Measurements from ENCODE around the gene GHDC. TPM values are rescaled to one million over a fixed set of nuclear protein-coding genes. Genes with fewer than 3 reads are reported as not detected.

Gene GHDC, protein sequence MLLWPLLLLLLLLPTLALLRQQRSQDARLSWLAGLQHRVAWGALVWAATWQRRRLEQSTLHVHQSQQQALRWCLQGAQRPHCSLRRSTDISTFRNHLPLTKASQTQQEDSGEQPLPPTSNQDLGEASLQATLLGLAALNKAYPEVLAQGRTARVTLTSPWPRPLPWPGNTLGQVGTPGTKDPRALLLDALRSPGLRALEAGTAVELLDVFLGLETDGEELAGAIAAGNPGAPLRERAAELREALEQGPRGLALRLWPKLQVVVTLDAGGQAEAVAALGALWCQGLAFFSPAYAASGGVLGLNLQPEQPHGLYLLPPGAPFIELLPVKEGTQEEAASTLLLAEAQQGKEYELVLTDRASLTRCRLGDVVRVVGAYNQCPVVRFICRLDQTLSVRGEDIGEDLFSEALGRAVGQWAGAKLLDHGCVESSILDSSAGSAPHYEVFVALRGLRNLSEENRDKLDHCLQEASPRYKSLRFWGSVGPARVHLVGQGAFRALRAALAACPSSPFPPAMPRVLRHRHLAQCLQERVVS
- total RNA-seq (ENCODE audit: low replicate concordance), result 11.1 and 13.4 TPM in 2 replicates

DNA sequence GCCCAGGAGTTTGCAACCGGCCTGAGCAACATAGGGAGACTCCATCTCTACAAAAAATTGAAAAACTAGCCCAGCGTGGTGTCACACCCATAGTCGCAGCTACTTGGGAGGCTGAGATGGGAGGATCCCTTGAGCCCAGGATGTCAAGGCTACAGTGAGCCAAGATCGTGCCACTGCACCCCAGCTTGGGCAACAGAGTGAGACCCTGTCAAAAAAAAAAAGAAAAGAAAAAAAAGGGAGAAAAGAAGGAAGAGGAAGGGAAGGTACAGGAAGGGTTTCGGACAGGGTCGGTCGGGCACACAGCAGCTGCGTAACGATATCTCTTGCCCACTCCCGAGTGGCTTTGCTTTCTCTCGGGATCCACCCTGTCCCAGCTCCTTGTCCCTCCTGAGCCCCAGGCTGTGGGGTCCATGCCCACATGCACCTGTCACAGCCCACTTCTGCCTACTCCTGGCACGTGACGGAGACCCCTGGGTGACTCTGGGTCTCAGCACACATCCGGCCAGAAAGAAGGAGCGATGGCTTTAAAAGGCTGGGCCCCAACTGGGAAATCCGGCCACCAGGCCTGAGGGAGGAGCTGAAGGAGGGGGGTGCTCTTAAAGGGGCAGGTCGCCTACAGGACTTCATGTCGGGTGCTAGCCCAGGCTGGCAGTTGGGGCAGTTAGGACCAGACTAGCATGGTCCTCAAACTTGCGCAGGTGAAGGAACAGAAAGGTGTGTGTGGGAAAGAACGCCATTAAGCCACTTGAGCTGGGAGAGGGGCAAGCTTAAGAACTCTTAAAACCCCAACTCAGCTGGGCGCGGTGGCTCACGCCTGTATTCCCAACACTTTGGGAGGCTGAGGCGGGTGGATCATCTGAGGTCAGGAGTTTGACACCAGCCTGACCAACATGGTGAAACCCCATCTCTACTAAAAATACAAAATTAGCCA lies at the start of gene GHDC:
Gene GHDC, minus strand, starts transcription at position 526 of the 931 bp plus-strand sequence. CDS start 913 bp downstream, outside the sequence.

DNA sequence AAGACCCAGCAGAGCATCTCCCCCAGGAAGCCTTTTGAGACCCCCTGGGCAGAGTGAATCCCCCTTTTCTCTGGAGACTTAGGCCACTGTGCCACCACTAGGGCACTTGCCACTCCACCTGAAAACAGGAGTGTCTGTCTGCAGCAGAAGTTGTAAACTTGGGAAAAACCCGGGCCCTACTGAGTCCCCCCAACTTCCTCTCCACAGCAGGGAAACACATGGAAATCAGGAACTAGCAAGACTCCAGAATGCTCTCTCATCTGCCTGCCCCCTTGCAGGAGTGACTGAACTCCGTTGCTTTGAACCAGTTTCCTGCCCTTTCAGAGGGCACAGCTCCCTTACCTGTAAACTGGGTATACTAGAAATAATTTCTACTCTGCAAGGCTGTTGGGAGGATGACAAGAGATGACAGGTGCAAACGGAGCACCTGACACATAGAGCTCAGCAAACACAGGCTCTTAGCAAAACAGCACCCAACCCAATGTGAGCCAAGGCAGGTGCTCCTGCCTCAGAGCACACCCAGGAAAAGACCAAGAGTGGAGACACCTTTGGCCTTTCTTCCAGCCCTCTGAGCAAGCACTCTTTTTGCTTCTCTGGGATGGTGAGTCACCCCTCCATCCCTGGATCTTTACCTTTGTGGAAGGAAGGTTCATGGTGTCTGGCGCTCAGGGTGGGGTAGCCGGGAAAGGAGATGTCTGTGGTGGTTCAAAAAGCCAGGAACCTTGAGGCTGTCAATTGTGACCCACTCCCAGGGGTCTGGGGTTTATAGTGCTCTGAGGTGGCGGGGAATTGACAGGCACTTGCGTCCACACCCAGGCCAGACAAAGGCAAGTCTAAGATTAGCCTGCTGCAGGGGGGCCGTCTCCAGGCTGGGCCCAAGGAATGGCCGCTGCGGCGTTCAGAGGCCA lies 9.3 kb downstream of the GHDC start, which contains the start of gene HCRT:
Gene HCRT, minus strand, starts transcription at position 740 of the 908 bp plus-strand sequence. Its CDS starts 87 bp downstream, at position 653.

DNA sequence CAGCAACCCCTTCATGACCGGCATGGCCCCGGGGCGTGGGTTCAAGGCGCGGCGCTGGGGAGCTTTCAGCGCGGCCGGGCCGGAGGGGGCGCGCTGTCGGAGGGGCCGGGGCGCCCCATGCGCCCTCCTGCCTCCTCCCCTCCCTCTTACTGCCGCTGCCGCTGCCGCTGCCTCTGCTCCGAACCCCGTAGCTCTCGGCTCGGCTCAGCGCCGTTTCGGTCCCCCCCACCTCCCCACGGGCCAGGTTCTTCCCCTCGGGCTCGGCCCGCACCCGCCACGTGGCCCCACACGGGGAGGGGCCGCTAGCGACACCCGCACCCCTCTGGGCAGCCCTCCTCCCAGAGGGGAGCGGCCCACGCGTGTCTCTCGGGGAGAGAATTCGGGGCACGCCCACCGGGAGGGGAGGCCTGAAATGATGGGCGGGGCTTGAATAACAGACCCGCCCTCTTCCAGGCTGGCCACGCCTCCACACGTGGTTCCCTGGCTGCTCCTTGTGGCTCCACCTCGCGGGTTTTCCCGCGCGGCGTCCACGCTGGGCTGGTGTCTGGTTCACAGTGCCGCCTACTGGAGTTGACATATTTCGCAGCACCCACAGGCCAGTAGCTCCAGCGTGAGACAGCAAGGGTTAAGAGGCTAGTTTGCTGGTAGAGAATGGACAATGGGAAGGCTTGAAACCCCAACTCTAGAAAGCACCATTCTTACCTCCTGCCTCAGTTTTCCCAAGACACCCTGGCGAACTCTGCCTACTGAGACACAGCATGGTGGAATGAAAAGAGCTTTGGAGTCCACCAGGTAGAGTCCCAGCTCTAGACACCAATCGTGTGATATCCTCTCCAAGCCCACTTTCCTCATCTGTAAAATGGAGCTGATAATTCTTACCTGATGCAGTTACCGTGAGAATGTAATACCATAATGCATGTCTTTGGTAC lies 13.1 kb downstream of the GHDC start, which contains the start of gene KCNH4:
Gene KCNH4, minus strand, starts transcription at position 221 of the 929 bp plus-strand sequence. Its CDS starts 197 bp downstream, at position 24.

Other genes starting within 250 kb of the GHDC start
- 51.1 and 97.1 TPM in 2 replicates for gene CNP, start 227.7 kb downstream of the GHDC start, total RNA-seq (ENCODE audit: low replicate concordance)
- 70.9 and 71.8 TPM in 2 replicates for gene DNAJC7, start 177.1 kb downstream of the GHDC start, total RNA-seq (ENCODE audit: low replicate concordance)
- gene NKIRAS2, start 174.4 kb downstream of the GHDC start, total RNA-seq (ENCODE audit: low replicate concordance), result 17.3 and 27.1 TPM in 2 replicates
- under 0.01 and 0.15 TPM in 2 replicates for gene C17orf113, start 143.9 kb downstream of the GHDC start, total RNA-seq (ENCODE audit: low replicate concordance)
- under 0.01 TPM in 1 of 2 replicates, not detected in the other for gene ZNF385C, start 96.0 kb downstream of the GHDC start, total RNA-seq (ENCODE audit: low replicate concordance)
- 5.9 and 15.3 TPM in 2 replicates for gene DHX58, start 81.8 kb downstream of the GHDC start, total RNA-seq (ENCODE audit: low replicate concordance)
- 5.6 and 11.1 TPM in 2 replicates for gene KAT2A, start 73.1 kb downstream of the GHDC start, total RNA-seq (ENCODE audit: low replicate concordance)
- not detected in 2 replicates for gene HSPB9, start 71.7 kb downstream of the GHDC start, total RNA-seq (ENCODE audit: low replicate concordance)
- 41.7 and 64.7 TPM in 2 replicates for gene RAB5C, start 39.5 kb downstream of the GHDC start, total RNA-seq (ENCODE audit: low replicate concordance)
- 0.12 TPM in 1 of 2 replicates, not detected in the other for gene KCNH4, start 13.4 kb downstream of the GHDC start, total RNA-seq (ENCODE audit: low replicate concordance)
- not detected in 2 replicates for gene HCRT, start 9.0 kb downstream of the GHDC start, total RNA-seq (ENCODE audit: low replicate concordance)
- gene STAT5B, start 81.9 kb upstream of the GHDC start, total RNA-seq (ENCODE audit: low replicate concordance), result 21.1 TPM in 2 replicates
- gene STAT5A, start 94.0 kb upstream of the GHDC start, total RNA-seq (ENCODE audit: low replicate concordance), result 11.4 and 31.5 TPM in 2 replicates
- gene STAT3, start 193.9 kb upstream of the GHDC start, total RNA-seq (ENCODE audit: low replicate concordance), result 81.7 and 89.7 TPM in 2 replicates
- gene CAVIN1, start 228.8 kb upstream of the GHDC start, total RNA-seq (ENCODE audit: low replicate concordance), result 602 and 708 TPM in 2 replicates

All from smooth muscle cell of the coronary artery (primary cell).